GM06990 (cell line): ENCODE measurements around the gene SLC7A14.

Experiments used
- DNase-seq: peaks from one replicate; pipeline ENCODE4 v3.0.0-alpha.2; 2011; ENCODE audit not compliant: insufficient read length; ENCODE audit errors: extremely low read depth
- H3K27me3 ChIP-seq: replicated peaks from 2 replicates; pipeline ENCODE4 v1.6.0; 2011; ENCODE audit warnings: low read length; ENCODE audit not compliant: control insufficient read depth, insufficient read depth
- H3K36me3 ChIP-seq: 2 replicates; pipeline ENCODE4 v1.5.1; 2011; ENCODE audit warnings: low read length; ENCODE audit not compliant: control insufficient read depth, insufficient read depth
- H3K4me3 ChIP-seq: replicated peaks from 2 replicates; pipeline ENCODE4 v1.5.1; 2011; ENCODE audit warnings: low read depth, mild to moderate bottlenecking, control low read depth, low read length
- TF ChIP-seq, protein P1 (sequence below): IDR thresholded peaks from 2 replicates; pipeline ENCODE4 v1.5.1; 2011; ENCODE audit warnings: low read length, control low read depth, mild to moderate bottlenecking, inconsistent platforms; ENCODE audit not compliant: insufficient read depth, poor library complexity, severe bottlenecking

Gene SLC7A14

DNA sequence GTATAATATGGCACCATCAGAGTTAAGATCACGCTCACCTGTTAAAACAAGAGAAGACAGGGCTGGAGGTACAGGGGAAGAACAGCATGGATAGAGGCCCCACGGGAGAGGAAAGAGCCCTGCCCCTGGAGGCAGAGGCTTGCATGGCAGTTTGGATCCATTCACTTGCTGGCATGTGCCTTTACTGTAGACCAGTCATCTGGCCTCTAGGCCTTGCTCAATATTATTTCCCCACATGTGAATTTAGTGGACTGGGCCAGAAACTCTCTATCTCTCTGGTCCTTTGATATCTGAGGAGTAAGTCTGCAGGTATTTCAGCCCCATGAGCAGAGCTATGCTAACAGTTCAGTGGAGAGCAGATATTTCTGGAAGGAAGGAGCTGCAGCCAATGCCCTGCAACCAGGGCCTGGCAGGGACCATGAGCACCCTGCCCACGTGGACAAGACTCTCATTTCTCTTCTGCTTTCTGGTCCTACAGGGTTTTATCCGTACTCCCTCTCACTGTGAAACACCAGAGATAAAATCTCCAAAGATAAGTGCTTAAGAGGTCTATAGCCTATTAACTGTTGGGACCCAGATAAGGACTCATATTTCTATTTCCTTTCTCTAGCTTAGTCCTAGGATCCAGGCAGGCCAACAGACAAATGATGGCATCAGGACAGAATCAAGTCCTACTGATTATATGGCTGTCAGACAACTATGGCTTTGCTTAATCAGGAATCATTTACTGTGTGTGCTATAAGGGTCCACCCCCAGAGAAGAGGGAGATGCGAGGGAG lies 102.2 kb downstream of the SLC7A14 start:
- Histone ChIP-seq H3K27me3 (peaks cover 3% of the 10 kb centered on the region), H3K4me3 (no peak overlapping the region), H3K36me3 (no peaks in the 10 kb centered on the region)
- TF ChIP-seq, protein P1, sequence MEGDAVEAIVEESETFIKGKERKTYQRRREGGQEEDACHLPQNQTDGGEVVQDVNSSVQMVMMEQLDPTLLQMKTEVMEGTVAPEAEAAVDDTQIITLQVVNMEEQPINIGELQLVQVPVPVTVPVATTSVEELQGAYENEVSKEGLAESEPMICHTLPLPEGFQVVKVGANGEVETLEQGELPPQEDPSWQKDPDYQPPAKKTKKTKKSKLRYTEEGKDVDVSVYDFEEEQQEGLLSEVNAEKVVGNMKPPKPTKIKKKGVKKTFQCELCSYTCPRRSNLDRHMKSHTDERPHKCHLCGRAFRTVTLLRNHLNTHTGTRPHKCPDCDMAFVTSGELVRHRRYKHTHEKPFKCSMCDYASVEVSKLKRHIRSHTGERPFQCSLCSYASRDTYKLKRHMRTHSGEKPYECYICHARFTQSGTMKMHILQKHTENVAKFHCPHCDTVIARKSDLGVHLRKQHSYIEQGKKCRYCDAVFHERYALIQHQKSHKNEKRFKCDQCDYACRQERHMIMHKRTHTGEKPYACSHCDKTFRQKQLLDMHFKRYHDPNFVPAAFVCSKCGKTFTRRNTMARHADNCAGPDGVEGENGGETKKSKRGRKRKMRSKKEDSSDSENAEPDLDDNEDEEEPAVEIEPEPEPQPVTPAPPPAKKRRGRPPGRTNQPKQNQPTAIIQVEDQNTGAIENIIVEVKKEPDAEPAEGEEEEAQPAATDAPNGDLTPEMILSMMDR, result peak; percentile 28
- DNase-seq, result no peak

DNA sequence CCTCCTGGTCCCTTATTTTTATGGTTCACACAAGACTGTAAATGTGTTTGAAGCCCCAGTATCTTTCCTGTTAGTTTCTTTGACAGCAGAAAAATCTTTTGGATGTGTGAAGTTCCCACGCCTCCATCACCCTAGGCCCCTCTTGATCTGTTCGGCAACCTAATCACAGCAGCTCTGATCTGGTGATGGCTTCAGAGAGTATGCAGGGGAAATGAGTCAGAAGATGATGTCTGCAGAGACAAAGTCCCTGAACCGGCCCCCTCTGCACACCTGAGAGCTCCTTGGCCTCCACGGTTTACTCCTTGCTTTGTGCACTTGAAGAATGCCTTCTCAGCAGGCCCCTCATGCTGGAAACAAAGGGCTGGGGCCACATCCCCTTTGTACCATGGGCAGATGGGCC lies 103.7 kb downstream of the SLC7A14 start:
- TF ChIP-seq, protein P1, result no peak

DNA sequence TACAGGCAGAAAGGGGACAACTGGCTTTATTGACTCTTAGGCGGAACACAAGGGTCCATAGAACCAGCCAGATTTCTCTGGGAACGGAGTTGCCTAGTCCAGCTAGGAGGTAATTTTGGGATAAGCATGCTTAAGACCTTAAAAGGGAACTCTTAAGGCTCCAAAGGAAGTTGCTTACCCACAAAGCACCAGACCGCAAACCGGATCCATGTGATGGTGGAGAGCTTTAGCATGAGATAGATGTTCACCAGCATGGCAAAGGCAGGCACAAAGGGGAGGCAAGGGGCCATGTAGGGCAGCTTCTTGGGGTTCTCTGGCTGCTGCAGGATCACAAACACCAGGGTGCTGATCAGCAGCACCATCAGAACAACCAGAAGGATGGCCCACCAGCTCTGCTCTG lies 105.8 kb downstream of the SLC7A14 start:
- H3K36me3 ChIP-seq, result no peaks in the 10 kb centered on the region
- H3K4me3 ChIP-seq, result no peak overlapping the region
- TF ChIP-seq, protein P1, result no peak
- H3K27me3 ChIP-seq, result peaks cover 2% of the 10 kb centered on the region
- no peak for DNase-seq

More for the DNA sequence above, 103.7 kb downstream of the SLC7A14 start:
- DNase-seq, result no peak
- Histone ChIP-seq H3K27me3 (peaks cover 3% of the 10 kb centered on the region), H3K4me3 (no peak overlapping the region), H3K36me3 (no peaks in the 10 kb centered on the region)

DNA sequence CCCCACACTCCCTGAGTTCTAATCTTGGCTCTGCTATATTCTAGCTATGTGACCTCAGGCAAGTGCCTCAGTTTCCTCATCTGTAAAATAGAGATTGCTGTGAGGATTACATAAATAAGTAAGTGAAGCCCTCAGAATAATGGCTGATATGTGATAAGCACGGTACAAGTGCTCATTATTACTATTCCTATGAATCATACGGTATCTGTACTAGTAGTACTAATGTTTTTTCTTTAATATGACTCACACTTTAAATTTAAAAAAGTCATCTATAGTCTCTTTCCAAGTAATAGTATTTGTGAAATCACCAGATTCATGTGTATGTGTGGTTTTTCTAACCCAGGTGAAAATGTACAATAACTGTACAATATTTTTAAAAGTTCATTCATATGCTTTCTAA lies 108.5 kb downstream of the SLC7A14 start:
- TF ChIP-seq, protein P1, result no peak
- Histone ChIP-seq H3K4me3 (no peak overlapping the region), H3K36me3 (no peaks in the 10 kb centered on the region), H3K27me3 (no peaks in the 10 kb centered on the region; the same call in none of the 2 replicates)
- DNase-seq, result no peak

DNA sequence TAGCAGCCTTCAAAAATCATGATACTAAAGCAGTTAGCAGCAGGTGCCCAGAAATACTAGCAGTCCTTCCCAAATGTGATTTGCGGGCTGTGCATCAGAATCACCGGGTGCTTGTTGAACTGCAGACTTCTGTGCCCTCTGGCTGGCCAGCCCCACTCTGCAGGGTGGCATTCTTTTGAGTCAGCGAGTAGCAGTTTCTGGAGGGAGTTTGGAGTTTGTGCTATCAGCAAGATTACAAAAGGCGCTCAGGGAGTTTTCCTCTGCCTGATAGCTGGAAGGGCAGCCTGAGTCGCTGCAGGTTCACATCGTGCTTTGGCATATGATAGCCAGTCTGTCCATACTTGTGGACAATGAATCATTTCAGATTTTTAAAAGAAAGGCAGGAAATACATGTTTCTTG lies 109.6 kb downstream of the SLC7A14 start:
- TF ChIP-seq, protein P1, result no peak
- DNase-seq, result no peak
- no peak overlapping the region for H3K4me3 ChIP-seq
- H3K36me3 ChIP-seq, result no peaks in the 10 kb centered on the region
- no peaks in the 10 kb centered on the region; the same call in none of the 2 replicates for H3K27me3 ChIP-seq
